H9 (cell line): ENCODE data around the gene ADSS2. TPM values are rescaled to one million over a fixed set of nuclear protein-coding genes. Genes with fewer than 3 reads are reported as not detected.

Source experiments
- DNase-seq: peaks from one replicate; pipeline ENCODE4 v3.0.0-alpha.2; 2017
- H2AFZ ChIP-seq: one replicate; pipeline ENCODE4 v1.6.1; 2013; ENCODE audit warnings: mild to moderate bottlenecking, low read length, control low read depth, moderate library complexity
- H2AK5ac ChIP-seq: 2 replicates; pipeline ENCODE4 v1.6.1; 2013; ENCODE audit warnings: low read length, control low read depth, mixed read lengths; ENCODE audit not compliant: insufficient read length
- H2BK120ac ChIP-seq: one replicate; pipeline ENCODE4 v1.6.1; 2013; ENCODE audit warnings: low read depth, mild to moderate bottlenecking, low read length, control low read depth, inconsistent platforms; ENCODE audit not compliant: poor library complexity, severe bottlenecking
- H2BK12ac ChIP-seq: 2 replicates; pipeline ENCODE4 v1.6.1; 2013; ENCODE audit warnings: low read length, control low read depth, mixed read lengths, low read depth; ENCODE audit not compliant: insufficient read length
- H2BK15ac ChIP-seq: 2 replicates; pipeline ENCODE4 v1.6.1; 2013; ENCODE audit warnings: low read depth, low read length, control low read depth
- H2BK20ac ChIP-seq: one replicate; pipeline ENCODE4 v1.6.1; 2013; ENCODE audit warnings: low read depth, mild to moderate bottlenecking, low read length, control low read depth, inconsistent platforms; ENCODE audit not compliant: poor library complexity, severe bottlenecking
- H2BK5ac ChIP-seq: 2 replicates; pipeline ENCODE4 v1.6.1; 2013; ENCODE audit warnings: low read length, control low read depth, mixed read lengths; ENCODE audit not compliant: insufficient read length
- H3K14ac ChIP-seq: 2 replicates; pipeline ENCODE4 v1.6.1; 2013; ENCODE audit warnings: low read length, control low read depth; ENCODE audit not compliant: insufficient read depth
- H3K18ac ChIP-seq: 2 replicates; pipeline ENCODE4 v1.6.1; 2013; ENCODE audit warnings: low read depth, mild to moderate bottlenecking, mixed read lengths, low read length, control low read depth; ENCODE audit not compliant: insufficient read length
- H3K23ac ChIP-seq: 2 replicates; pipeline ENCODE4 v1.6.1; 2013; ENCODE audit warnings: low read length, control low read depth, mixed read lengths, low read depth; ENCODE audit not compliant: insufficient read length
- H3K23me2 ChIP-seq: 2 replicates; pipeline ENCODE4 v1.6.1; 2013; ENCODE audit warnings: low read depth, mild to moderate bottlenecking, mixed read lengths, low read length, control low read depth; ENCODE audit not compliant: insufficient read length, poor library complexity, severe bottlenecking
- H3K27ac ChIP-seq: 2 replicates; pipeline ENCODE4 v1.5.1; 2013; ENCODE audit warnings: low read length, control low read depth, mixed read lengths, low read depth; ENCODE audit not compliant: insufficient read length
- H3K27me3 ChIP-seq: 2 replicates; pipeline ENCODE4 v1.6.1; 2013; ENCODE audit warnings: low read length, control low read depth, inconsistent platforms; ENCODE audit not compliant: insufficient read depth
- H3K4ac ChIP-seq: 2 replicates; pipeline ENCODE4 v1.6.1; 2013; ENCODE audit warnings: low read depth, mild to moderate bottlenecking, control low read depth, inconsistent platforms, low read length, moderate library complexity
- H3K4me1 ChIP-seq: 2 replicates; pipeline ENCODE4 v1.6.1; 2013; ENCODE audit warnings: low read length, control low read depth, inconsistent platforms; ENCODE audit not compliant: insufficient read depth
- H3K4me2 ChIP-seq: 2 replicates; pipeline ENCODE4 v1.6.1; 2013; ENCODE audit warnings: low read length, control low read depth, mixed read lengths; ENCODE audit not compliant: insufficient read length, insufficient read depth
- H3K56ac ChIP-seq: 2 replicates; pipeline ENCODE4 v1.6.1; 2013; ENCODE audit warnings: low read depth, mild to moderate bottlenecking, mixed read lengths, low read length, control low read depth; ENCODE audit not compliant: insufficient read length
- H3K79me1 ChIP-seq: 2 replicates; pipeline ENCODE4 v1.6.1; 2013; ENCODE audit warnings: low read depth, mild to moderate bottlenecking, moderate library complexity, low read length, control low read depth, inconsistent platforms; ENCODE audit not compliant: insufficient read depth, poor library complexity, severe bottlenecking
- H3K79me2 ChIP-seq: 2 replicates; pipeline ENCODE4 v1.6.1; 2013; ENCODE audit warnings: low read length, control low read depth, inconsistent platforms; ENCODE audit not compliant: insufficient read depth
- H3K9ac ChIP-seq: 2 replicates; pipeline ENCODE4 v1.6.1; 2013; ENCODE audit warnings: low read length, control low read depth, mixed read lengths; ENCODE audit not compliant: insufficient read length; ENCODE audit errors: extremely low read depth
- H3K9me3 ChIP-seq: one replicate; pipeline ENCODE4 v1.6.1; 2013; ENCODE audit warnings: low read depth, low read length, inconsistent platforms; ENCODE audit not compliant: control insufficient read depth
- H3T11ph ChIP-seq: one replicate; pipeline ENCODE4 v1.6.1; 2013; ENCODE audit warnings: mild to moderate bottlenecking, low read length, control low read depth, inconsistent platforms
- H4K20me1 ChIP-seq: one replicate; pipeline ENCODE4 v1.6.1; 2013; ENCODE audit not compliant: control insufficient read depth, insufficient read length, insufficient read depth
- H4K5ac ChIP-seq: 2 replicates; pipeline ENCODE4 v1.6.1; 2013; ENCODE audit warnings: low read depth, mild to moderate bottlenecking, mixed read lengths, low read length, control low read depth; ENCODE audit not compliant: insufficient read length
- H4K8ac ChIP-seq: replicated peaks from 2 replicates; pipeline ENCODE4 v1.6.1; 2013; ENCODE audit warnings: low read length, control low read depth, mixed read lengths, low read depth; ENCODE audit not compliant: insufficient read length
- H4K91ac ChIP-seq: 2 replicates; pipeline ENCODE4 v1.6.1; 2013; ENCODE audit warnings: low read depth, mild to moderate bottlenecking, moderate library complexity, mixed read lengths, low read length, control low read depth; ENCODE audit not compliant: insufficient read length
- H3K27ac Mint-ChIP-seq, 3 experiments: 2 replicates in 2 of 3; 3 replicates in 1 of 3; pipeline ENCODE4 v1.8.0; 2020 to 2021; ENCODE audit warnings: mixed read lengths in 3 of 3, mild to moderate bottlenecking in 1 of 3, moderate library complexity in 1 of 3
- H3K27me3 Mint-ChIP-seq: 2 replicates; pipeline ENCODE4 v1.8.0; 2021; ENCODE audit warnings: low read depth, mild to moderate bottlenecking, moderate library complexity, mixed read lengths
- H3K36me3 Mint-ChIP-seq, 3 experiments: 2 replicates in 2 of 3; 3 replicates in 1 of 3; pipeline ENCODE4 v1.8.0; 2020 to 2021; ENCODE audit warnings: low read depth in 3 of 3, mixed read lengths in 3 of 3; ENCODE audit not compliant: insufficient read depth in 1 of 3
- H3K4me1 Mint-ChIP-seq, 2 experiments: 2 replicates each; pipeline ENCODE4 v1.8.0; 2020; ENCODE audit warnings: mixed read lengths in 2 of 2
- H3K4me3 Mint-ChIP-seq, 2 experiments: 2 replicates in 1 of 2; 3 replicates in 1 of 2; pipeline ENCODE4 v1.8.0; 2020 to 2021; ENCODE audit warnings: mild to moderate bottlenecking in 2 of 2, mixed read lengths in 2 of 2, moderate library complexity in 1 of 2
- H3K9me3 Mint-ChIP-seq, 2 experiments: 2 replicates in 1 of 2; 3 replicates in 1 of 2; pipeline ENCODE4 v1.8.0; 2020; ENCODE audit warnings: mild to moderate bottlenecking in 2 of 2, mixed read lengths in 2 of 2, moderate library complexity in 1 of 2
- CTCF ChIP-seq: fragments of 200-600 bp; sonication (generic); conservative IDR thresholded peaks from 3 replicates; pipeline ENCODE4 v1.8.0; 2021; ENCODE audit warnings: antibody characterized with exemption, mild to moderate bottlenecking
- WGBS: extraction: QIAGEN DNeasy Blood & Tissue Kit; methylation state at CpG from one replicate; pipeline ENCODE4 v1.1.7; 2013; ENCODE audit warnings: missing lambda C conversion rate, low lambda C conversion rate, mixed read lengths; ENCODE audit not compliant: insufficient read length; ENCODE audit errors: extremely low coverage; 5-methylcytosine and 5-hydroxymethylcytosine counted together
- total RNA-seq: library from RNA; stranded (reverse); gene quantifications from 2 replicates; pipeline ENCODE4 v1.2.1, GENCODE V29; 2021

Gene ADSS2
- total RNA-seq, 1 experiment from 2014 or later, result 65.4 TPM

GRCh38 chr1:244429818-244430217 lies 21.9 kb downstream of the ADSS2 start:
- Histone ChIP-seq H2BK120ac (no peak overlapping the region), H3K27ac (no peak overlapping the region), H3K14ac (no peak overlapping the region), H4K5ac (no peak overlapping the region), H4K20me1 (no peaks in the 10 kb centered on the region), H3K79me2 (no peaks in the 10 kb centered on the region), H3K4me1 (no peaks in the 10 kb centered on the region), H2AFZ (no peak overlapping the region), H3K23ac (no peak overlapping the region), H3K56ac (no peak overlapping the region), H3K9ac (no peak overlapping the region), H2BK20ac (no peak overlapping the region), H3K27me3 (no peaks in the 10 kb centered on the region), H3K4ac (no peak overlapping the region), H3K4me2 (no peak overlapping the region), H3K18ac (no peak overlapping the region), H2BK12ac (no peak overlapping the region), H3K23me2 (no peaks in the 10 kb centered on the region), H3T11ph (no peak overlapping the region), H2BK15ac (no peak overlapping the region), H3K9me3 (no peaks in the 10 kb centered on the region), H2AK5ac (no peak overlapping the region), H4K91ac (no peak overlapping the region), H4K8ac (no peak overlapping the region), H2BK5ac (no peak overlapping the region), H3K79me1 (peaks cover 3% of the 10 kb centered on the region)
- Mint-ChIP-seq H3K4me1 (no peaks in the 10 kb centered on the region), H3K27ac (no peak overlapping the region; a peak in 1 of 7 replicates), H3K27me3 (no peaks in the 10 kb centered on the region), H3K4me3 (no peak overlapping the region), H3K36me3 (peaks cover 11 to 29% (median 23%) of the 10 kb centered on the region in 3 experiments; a peak in 6 of 7 replicates), H3K9me3 (no peaks in the 10 kb centered on the region)
- WGBS, result no CpG with 5 or more reads among the region's 3 CpGs
- no peak for TF ChIP-seq CTCF
- DNase-seq, result no peak
